GM23248 (cell line): Measurements from ENCODE around the gene GPRIN2. TPM values are rescaled to one million over a fixed set of nuclear protein-coding genes. Genes with fewer than 3 reads are reported as not detected.

Experiments
- DNase-seq: peaks from one replicate; pipeline ENCODE4 v3.0.0-alpha.2; 2015
- H2AFZ ChIP-seq: fragments of 200-600 bp; sonication (generic); 2 replicates; pipeline ENCODE4 v1.6.1; 2016; ENCODE audit warnings: antibody characterized with exemption
- H3F3A ChIP-seq: fragments of 200-600 bp; sonication (generic); 2 replicates; pipeline ENCODE4 v1.6.1; 2016; ENCODE audit warnings: mild to moderate bottlenecking, antibody characterized with exemption, mixed run types; ENCODE audit not compliant: insufficient read depth
- H3K27ac ChIP-seq: fragments of 200-600 bp; sonication (generic); 2 replicates; pipeline ENCODE4 v1.5.1; 2016; ENCODE audit warnings: mild to moderate bottlenecking
- H3K27me3 ChIP-seq: fragments of 200-600 bp; sonication (generic); replicated peaks from 2 replicates; pipeline ENCODE4 v1.6.1; 2016; ENCODE audit warnings: mild to moderate bottlenecking; ENCODE audit not compliant: insufficient read depth
- H3K36me3 ChIP-seq: fragments of 200-600 bp; sonication (generic); 2 replicates; pipeline ENCODE4 v1.6.1; 2016; ENCODE audit warnings: low read depth, mild to moderate bottlenecking
- H3K4me1 ChIP-seq: fragments of 200-600 bp; sonication (generic); 2 replicates; pipeline ENCODE4 v1.6.1; 2016; ENCODE audit warnings: mild to moderate bottlenecking; ENCODE audit not compliant: insufficient read depth
- H3K4me2 ChIP-seq: fragments of 200-600 bp; sonication (generic); one replicate; pipeline ENCODE4 v1.6.1; 2016; ENCODE audit warnings: mild to moderate bottlenecking; ENCODE audit not compliant: unreplicated experiment
- H3K4me3 ChIP-seq: fragments of 200-600 bp; sonication (generic); 2 replicates; pipeline ENCODE4 v1.5.1; 2016; ENCODE audit warnings: mild to moderate bottlenecking
- H3K79me2 ChIP-seq: fragments of 200-600 bp; sonication (generic); 2 replicates; pipeline ENCODE4 v1.6.1; 2016; ENCODE audit warnings: mild to moderate bottlenecking; ENCODE audit not compliant: insufficient read depth
- H3K9ac ChIP-seq: fragments of 200-600 bp; sonication (generic); 2 replicates; pipeline ENCODE4 v1.6.1; 2016; ENCODE audit warnings: mild to moderate bottlenecking
- H3K9me2 ChIP-seq: fragments of 200-600 bp; sonication (generic); 2 replicates; pipeline ENCODE4 v1.6.1; 2016; ENCODE audit warnings: mixed run types, mild to moderate bottlenecking, moderate library complexity; ENCODE audit not compliant: insufficient read depth
- H3K9me3 ChIP-seq: fragments of 200-600 bp; sonication (generic); one replicate; pipeline ENCODE4 v1.6.1; 2017; ENCODE audit warnings: low read depth
- H4K20me1 ChIP-seq: fragments of 200-600 bp; sonication (generic); 2 replicates; pipeline ENCODE4 v1.6.0; 2016; ENCODE audit not compliant: insufficient read depth
- EZH2 ChIP-seq: fragments of 200-600 bp; sonication (generic); IDR thresholded peaks from 2 replicates; pipeline ENCODE4 v1.6.1; 2018; ENCODE audit warnings: antibody characterized with exemption, mild to moderate bottlenecking; ENCODE audit not compliant: insufficient read depth, poor library complexity, severe bottlenecking
- EZH2phosphoT487 ChIP-seq: fragments of 200-600 bp; sonication (generic); IDR thresholded peaks from 2 replicates; pipeline ENCODE4 v1.6.1; 2018; ENCODE audit warnings: antibody characterized with exemption, moderate library complexity, mild to moderate bottlenecking, low read depth; ENCODE audit not compliant: insufficient read depth
- WGBS, 2 experiments: methylation state at CpG; one replicate each; pipeline ENCODE4 v1.1.6; 2015 to 2017; ENCODE audit warnings: low lambda C conversion rate in 2 of 2, low coverage in 1 of 2; ENCODE audit errors: missing lambda C conversion rate in 2 of 2; 5-methylcytosine and 5-hydroxymethylcytosine counted together
- in situ Hi-C: fragments of 300-500 bp; cut with MboI; formaldehyde crosslinking; loops from 2 replicates; pipeline ENCODE4 v1.15.0; 2020
- polyA plus RNA-seq: library from polyadenylated mRNA; unstranded; fragments of >200 nt; fragmentation: Nextera tagmentation; extraction: Ambion mirVana; gene quantifications from 2 replicates; pipeline ENCODE4 v1.2.1, GENCODE V29; 2016
- total RNA-seq: library from RNA; depleted of rRNA; stranded (reverse); fragments of >200 nt; shearing (Covaris generic); gene quantifications from 2 replicates; pipeline ENCODE4 v1.2.3, GENCODE V29; 2014

Gene GPRIN2
- total and polyA plus RNA-seq, 2 experiments from 2014 or later = not detected

DNA sequence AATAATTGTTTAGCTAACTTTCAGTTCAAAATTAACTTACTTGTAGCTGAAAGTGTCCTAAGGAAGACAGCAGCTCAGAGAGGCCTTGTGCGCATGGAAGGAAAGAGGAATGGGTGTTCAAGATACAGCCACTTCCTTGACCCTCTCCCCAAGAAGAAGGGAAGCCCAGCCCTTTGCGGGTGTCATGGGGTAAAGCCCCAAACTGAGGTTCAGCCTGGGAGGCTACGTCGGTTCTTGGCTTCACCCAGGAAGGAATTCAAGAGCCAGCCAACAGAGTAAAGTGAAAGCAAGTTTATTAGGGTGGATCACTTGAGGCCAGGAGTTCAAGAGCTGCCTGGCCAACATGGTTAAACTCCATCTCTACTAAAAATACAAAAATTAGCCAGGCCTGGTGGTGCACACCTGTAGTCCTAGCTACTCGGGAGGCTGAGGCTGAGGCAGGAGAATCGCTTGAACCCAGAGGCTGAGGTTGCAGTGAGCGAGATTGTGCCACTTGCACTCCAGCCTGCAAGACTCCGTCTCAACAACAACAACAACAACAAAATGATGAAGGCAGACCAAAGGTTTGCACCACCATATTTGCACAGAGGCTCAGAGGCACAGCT is 15.9 kb downstream of the GPRIN2 start:
- TF ChIP-seq EZH2 (no peak), EZH2phosphoT487 (no peak)
- Histone ChIP-seq H3K79me2 (no peaks in the 10 kb centered on the region), H3K27ac (peak overlapping the region; percentile 56), H3K4me2 (peak overlapping the region; percentile 39), H3K9ac (peak overlapping the region; percentile 53; the same call in 1 of the 2 replicates), H3F3A (no peaks in the 10 kb centered on the region), H3K4me1 (0 out of 2 replicates have a peak, but pooled peaks cover 3% of the 10 kb centered on the region), H3K9me3 (no peaks in the 10 kb centered on the region), H3K9me2 (no peaks in the 10 kb centered on the region), H3K27me3 (peaks cover 35% of the 10 kb centered on the region), H2AFZ (peak overlapping the region; percentile 60), H3K36me3 (no peaks in the 10 kb centered on the region), H4K20me1 (no peaks in the 10 kb centered on the region), H3K4me3 (peak overlapping the region; percentile 22; the same call in 1 of the 2 replicates)
- no peak for DNase-seq
- in situ Hi-C loops = no loop called here
- 84 to 89% methylated on average over 8 of the region's 8 CpGs for WGBS, 2 experiments

DNA sequence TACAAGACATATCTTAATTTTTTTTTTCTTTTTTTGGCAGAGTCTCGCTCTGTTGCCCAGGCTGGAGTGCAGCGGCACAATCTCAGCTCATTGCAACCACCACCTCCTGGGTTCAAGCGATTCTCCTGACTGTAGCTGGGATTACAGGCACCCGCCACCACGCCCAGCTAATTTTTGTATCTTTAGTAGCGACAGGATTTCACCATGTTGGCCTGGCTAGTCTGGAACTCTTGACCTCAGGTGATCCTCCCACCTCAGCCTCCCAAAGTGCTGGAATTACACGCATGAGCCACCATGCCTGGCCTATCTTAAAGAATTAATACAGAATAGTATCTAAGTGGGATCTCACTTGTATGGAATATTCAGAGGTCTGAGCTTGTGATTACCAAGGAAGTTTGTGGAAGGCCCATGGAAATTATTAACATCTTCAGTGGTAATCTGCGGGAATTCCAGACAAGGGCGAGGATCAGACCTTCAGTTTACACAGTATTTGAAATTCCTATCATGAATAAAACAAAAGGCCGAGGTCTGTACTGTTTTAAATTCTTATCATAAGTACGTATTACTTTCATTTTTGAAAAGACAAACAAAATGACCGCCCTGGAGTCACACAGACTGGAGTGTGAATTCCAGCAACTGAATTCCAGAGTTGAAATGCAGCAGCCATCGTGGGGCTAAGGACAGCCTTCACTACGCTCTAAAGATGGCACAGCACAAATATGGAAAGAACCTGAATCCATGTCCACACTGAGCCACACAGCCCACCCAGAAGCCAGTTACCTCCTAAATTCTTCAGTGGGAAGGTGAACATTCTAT is 16.7 kb downstream of the GPRIN2 start:
- peak overlapping the region; percentile 60 for H2AFZ ChIP-seq
- TF ChIP-seq EZH2 (no peak), EZH2phosphoT487 (no peak)
- no peaks in the 10 kb centered on the region for H3K36me3 ChIP-seq
- H3K9me2 ChIP-seq = no peaks in the 10 kb centered on the region
- H3F3A ChIP-seq = no peaks in the 10 kb centered on the region
- H3K4me2 ChIP-seq = peak overlapping the region; percentile 39
- H3K4me3 ChIP-seq = peak overlapping the region; percentile 22
- peak overlapping the region; percentile 56 for H3K27ac ChIP-seq
- 70 to 75% methylated on average over 14 of the region's 14 CpGs for WGBS, 2 experiments
- in situ Hi-C loops = no loop called here
- no peaks in the 10 kb centered on the region for H3K79me2 ChIP-seq
- peak; percentile 74 for DNase-seq
- H3K4me1 ChIP-seq = 0 out of 2 replicates have a peak, but pooled peaks cover 3% of the 10 kb centered on the region
- H3K9me3 ChIP-seq = no peaks in the 10 kb centered on the region
- peak overlapping the region; percentile 53 for H3K9ac ChIP-seq
- H3K27me3 ChIP-seq = peaks cover 35% of the 10 kb centered on the region
- no peaks in the 10 kb centered on the region for H4K20me1 ChIP-seq

DNA sequence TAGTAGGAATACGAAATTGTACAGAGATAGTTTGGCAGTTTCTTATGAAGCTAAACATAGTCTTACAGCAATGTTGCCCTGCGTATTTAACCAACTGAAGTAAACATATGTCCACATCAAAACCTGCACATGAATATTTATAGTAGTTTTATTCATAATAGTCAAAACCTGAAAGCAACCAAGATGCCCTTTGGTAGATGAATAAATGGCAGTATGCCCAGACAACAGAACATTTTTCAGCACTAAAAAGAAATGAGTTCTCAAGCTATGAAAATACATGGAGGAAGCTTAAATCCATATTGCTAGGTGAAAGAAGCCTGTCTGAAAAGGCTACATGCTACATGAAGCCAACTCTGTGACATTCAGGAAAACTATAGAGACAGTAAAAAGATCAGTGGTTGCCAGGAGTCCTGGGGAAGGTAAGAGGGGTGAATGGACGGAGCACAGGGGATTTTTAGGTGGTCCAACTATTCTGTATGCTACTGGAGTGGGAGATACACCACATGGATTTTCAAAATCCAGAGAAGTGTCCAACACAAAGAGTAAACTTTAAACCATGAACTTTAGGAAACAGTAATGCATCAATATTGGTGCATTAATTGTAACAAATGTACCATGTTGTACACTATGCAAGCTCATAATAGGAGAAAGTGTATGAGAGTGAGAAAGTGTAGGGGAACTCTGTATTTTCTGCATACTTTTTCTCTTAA is 17.6 kb downstream of the GPRIN2 start:
- H3K27me3 ChIP-seq = peaks cover 35% of the 10 kb centered on the region
- H3K4me2 ChIP-seq = no peak overlapping the region
- H3K79me2 ChIP-seq = no peaks in the 10 kb centered on the region
- no peak overlapping the region for H3K4me3 ChIP-seq
- H3K9me3 ChIP-seq = no peaks in the 10 kb centered on the region
- in situ Hi-C loops = no loop called here
- TF ChIP-seq EZH2 (no peak), EZH2phosphoT487 (no peak)
- DNase-seq = peak; percentile 27
- H2AFZ ChIP-seq = no peak overlapping the region
- no peaks in the 10 kb centered on the region for H4K20me1 ChIP-seq
- H3K9me2 ChIP-seq = no peaks in the 10 kb centered on the region
- H3K27ac ChIP-seq = no peak overlapping the region
- 69 to 71% methylated on average over 3 of the region's 3 CpGs for whole genome bisulfite sequencing, 2 experiments
- 0 out of 2 replicates have a peak, but pooled peaks cover 3% of the 10 kb centered on the region for H3K4me1 ChIP-seq
- H3K9ac ChIP-seq = no peak overlapping the region
- H3K36me3 ChIP-seq = no peaks in the 10 kb centered on the region
- no peaks in the 10 kb centered on the region for H3F3A ChIP-seq

DNA sequence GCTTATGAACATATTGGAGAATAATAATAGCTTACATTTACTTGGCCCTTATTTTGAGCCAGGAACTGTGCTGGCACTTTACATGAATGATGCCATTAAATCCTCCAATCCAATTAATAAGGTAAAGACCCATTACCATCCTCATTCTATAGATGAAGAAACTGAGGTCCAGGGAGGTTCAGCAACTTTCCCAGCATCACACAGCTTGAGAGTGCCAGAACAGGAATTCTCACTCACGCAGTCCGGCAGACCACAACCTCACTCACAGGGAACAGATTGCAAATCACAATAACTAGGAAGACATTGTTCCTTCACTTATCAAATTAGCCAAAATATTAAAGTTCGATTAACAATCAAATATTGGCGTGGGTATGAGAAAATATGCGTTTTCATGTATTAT is 18.3 kb downstream of the GPRIN2 start:
- no peaks in the 10 kb centered on the region for H3F3A ChIP-seq
- no peaks in the 10 kb centered on the region for H4K20me1 ChIP-seq
- TF ChIP-seq EZH2 (no peak), EZH2phosphoT487 (no peak)
- 79 to 84% methylated on average over 5 of the region's 5 CpGs for WGBS, 2 experiments
- no peaks in the 10 kb centered on the region for H3K9me3 ChIP-seq
- no peaks in the 10 kb centered on the region for H3K79me2 ChIP-seq
- no peak overlapping the region for H2AFZ ChIP-seq
- H3K9ac ChIP-seq = no peak overlapping the region
- no peaks in the 10 kb centered on the region for H3K36me3 ChIP-seq
- no peaks in the 10 kb centered on the region for H3K9me2 ChIP-seq
- no peak overlapping the region for H3K4me3 ChIP-seq
- DNase-seq = no peak
- H3K27ac ChIP-seq = no peak overlapping the region
- H3K4me2 ChIP-seq = no peak overlapping the region
- H3K4me1 ChIP-seq = 0 out of 2 replicates have a peak, but pooled peaks cover 3% of the 10 kb centered on the region
- in situ Hi-C loops = no loop called here
- peaks cover 35% of the 10 kb centered on the region for H3K27me3 ChIP-seq
